IMR-90 (cell line): ENCODE results near the gene DUSP6. TPM values are rescaled to one million over a fixed set of nuclear protein-coding genes. Genes with fewer than 3 reads are reported as not detected.
A peak's percentile ranks its signal among the peaks of the same experiment; 100 is the strongest.

Source experiments
- ATAC-seq: fragments of 200-7000 bp; cut with Tn5 transposase; 2 replicates; pipeline ENCODE4 v1.9.1; 2020; ENCODE audit warnings: low read depth, mild to moderate bottlenecking, moderate library complexity
- BruUV-seq: library from RNA; stranded (reverse); fragments of 400-500 nt; replicated peaks from 2 replicates; lab custom pipeline; 2021; lab: Mats Ljungman, UMichigan
- CTCF ChIA-PET: fragments of 300-600 bp; formaldehyde crosslinking; extraction: SDS; loops from one replicate; lab custom pipeline; 2021; ENCODE audit warnings: antibody characterized with exemption; lab: Yijun Ruan, JAX
- POLR2A ChIA-PET: fragments of 300-600 bp; sonication (Branson Sonifier 250); formaldehyde crosslinking; loops from one replicate; lab custom pipeline; 2022; ENCODE audit warnings: antibody characterized with exemption; ENCODE audit not compliant: unreplicated experiment; lab: Charles Lee
- DNase-seq: peaks from one replicate; pipeline ENCODE4 v3.0.0; 2013
- H2AFZ ChIP-seq: replicated peaks from 2 replicates; pipeline ENCODE3; 2013; ENCODE audit warnings: low read length, mild to moderate bottlenecking; ENCODE audit not compliant: poor library complexity
- H2AK5ac ChIP-seq: 2 replicates; pipeline ENCODE4 v1.6.1; 2013; ENCODE audit warnings: low read depth, low read length, inconsistent platforms
- H2AK9ac ChIP-seq: replicated peaks from 2 replicates; pipeline ENCODE3; 2013; ENCODE audit warnings: mild to moderate bottlenecking, low read depth, low read length, moderate library complexity; ENCODE audit not compliant: poor library complexity
- H2BK120ac ChIP-seq: 2 replicates; pipeline ENCODE4 v1.6.1; 2013; ENCODE audit warnings: low read depth, low read length, inconsistent platforms
- H2BK15ac ChIP-seq: 3 replicates; pipeline ENCODE4 v1.6.1; 2013; ENCODE audit warnings: low read depth, low read length, inconsistent platforms
- H2BK20ac ChIP-seq: 2 replicates; pipeline ENCODE4 v1.6.1; 2013; ENCODE audit warnings: low read depth, mild to moderate bottlenecking, inconsistent platforms, low read length, moderate library complexity
- H2BK5ac ChIP-seq: 2 replicates; pipeline ENCODE4 v1.6.1; 2013; ENCODE audit warnings: mild to moderate bottlenecking, low read depth, low read length, inconsistent platforms; ENCODE audit not compliant: poor library complexity, severe bottlenecking
- H3K14ac ChIP-seq: replicated peaks from 2 replicates; pipeline ENCODE4 v1.6.1; 2013; ENCODE audit warnings: low read depth, low read length, inconsistent platforms
- H3K18ac ChIP-seq: 2 replicates; pipeline ENCODE4 v1.6.1; 2013; ENCODE audit warnings: low read depth, low read length, control low read depth
- H3K23ac ChIP-seq: 2 replicates; pipeline ENCODE4 v1.6.1; 2013; ENCODE audit warnings: low read depth, low read length, inconsistent platforms
- H3K27ac ChIP-seq: 2 replicates; pipeline ENCODE4 v1.5.1; 2013; ENCODE audit warnings: mild to moderate bottlenecking, control low read depth, low read length; ENCODE audit not compliant: insufficient read depth
- H3K27me3 ChIP-seq: 2 replicates; pipeline ENCODE4 v1.6.1; 2013; ENCODE audit warnings: low read length; ENCODE audit not compliant: control insufficient read depth, insufficient read depth
- H3K36me3 ChIP-seq: 2 replicates; pipeline ENCODE4 v1.6.1; 2013; ENCODE audit warnings: low read length, mixed read lengths; ENCODE audit not compliant: control insufficient read depth, insufficient read depth
- H3K4ac ChIP-seq: 2 replicates; pipeline ENCODE4 v1.6.1; 2013; ENCODE audit warnings: low read depth, low read length, inconsistent platforms
- H3K4me1 ChIP-seq: 2 replicates; pipeline ENCODE4 v1.6.1; 2013; ENCODE audit warnings: low read length, mixed read lengths; ENCODE audit not compliant: control insufficient read depth, insufficient read depth
- H3K4me2 ChIP-seq: 2 replicates; pipeline ENCODE4 v1.6.1; 2013; ENCODE audit warnings: low read depth, mild to moderate bottlenecking, control low read depth, low read length, moderate library complexity
- H3K4me3 ChIP-seq: 2 replicates; pipeline ENCODE4 v1.5.1; 2013; ENCODE audit warnings: low read depth, mild to moderate bottlenecking, control low read depth, low read length, moderate library complexity; ENCODE audit not compliant: insufficient read depth
- H3K56ac ChIP-seq: 2 replicates; pipeline ENCODE4 v1.6.1; 2013; ENCODE audit warnings: low read length, inconsistent platforms; ENCODE audit not compliant: insufficient read depth; ENCODE audit errors: extremely low read depth
- H3K79me1 ChIP-seq, 2 experiments: 2 replicates each; pipeline ENCODE4 v1.6.1; 2013; ENCODE audit warnings: low read length in 2 of 2, inconsistent platforms in 1 of 2, low read depth in 1 of 2
- H3K9ac ChIP-seq: 2 replicates; pipeline ENCODE4 v1.6.1; 2013; ENCODE audit warnings: low read depth, low read length, control low read depth
- H3K9me1 ChIP-seq: 2 replicates; pipeline ENCODE4 v1.6.1; 2013; ENCODE audit warnings: low read length, inconsistent platforms; ENCODE audit not compliant: insufficient read depth
- H3K9me3 ChIP-seq: 2 replicates; pipeline ENCODE4 v1.6.1; 2013; ENCODE audit warnings: low read length; ENCODE audit not compliant: control insufficient read depth, insufficient read depth
- H4K20me1 ChIP-seq: 2 replicates; pipeline ENCODE4 v1.6.1; 2013; ENCODE audit warnings: low read length, inconsistent platforms; ENCODE audit not compliant: insufficient read depth
- H4K5ac ChIP-seq: 2 replicates; pipeline ENCODE4 v1.6.1; 2013; ENCODE audit warnings: mild to moderate bottlenecking, low read depth, low read length, control low read depth
- H4K8ac ChIP-seq, 2 experiments: 2 replicates each; pipeline ENCODE4 v1.6.1; 2013; ENCODE audit warnings: low read depth in 2 of 2, low read length in 2 of 2, control low read depth in 1 of 2, inconsistent platforms in 1 of 2
- H4K91ac ChIP-seq: 2 replicates; pipeline ENCODE4 v1.6.1; 2013; ENCODE audit warnings: low read depth, low read length, inconsistent platforms; ENCODE audit not compliant: insufficient read depth
- BHLHE40 ChIP-seq: fragments of 150-350 bp; IDR thresholded peaks from 2 replicates; pipeline ENCODE4 v1.6.1; 2016; ENCODE audit warnings: mild to moderate bottlenecking, low read depth, low read length
- ELK1 ChIP-seq: fragments of 150-350 bp; IDR thresholded peaks from 2 replicates; pipeline ENCODE4 v1.6.1; 2016; ENCODE audit warnings: low read depth, mild to moderate bottlenecking, low read length, moderate library complexity, borderline replicate concordance
- NFE2L2 ChIP-seq: fragments of 150-350 bp; IDR thresholded peaks from 2 replicates; pipeline ENCODE4 v1.6.1; 2016; ENCODE audit warnings: low read depth, mild to moderate bottlenecking, low read length
- POLR2A ChIP-seq: IDR thresholded peaks from 2 replicates; pipeline ENCODE4 v1.6.1; 2012; ENCODE audit warnings: mild to moderate bottlenecking, low read depth, low read length
- RCOR1 ChIP-seq: IDR thresholded peaks from 2 replicates; pipeline ENCODE4 v1.6.1; 2012; ENCODE audit warnings: mild to moderate bottlenecking, low read length, improper control_type of control experiment; ENCODE audit not compliant: insufficient replicate concordance
- USF2 ChIP-seq: fragments of 150-350 bp; IDR thresholded peaks from 2 replicates; pipeline ENCODE4 v1.6.1; 2017; ENCODE audit warnings: mild to moderate bottlenecking, antibody characterized with exemption, low read length, low read depth
- WGBS, 2 experiments: methylation state at CpG; one replicate each; pipeline versions ENCODE4 v1.1.5 to v1.1.7; 2013; ENCODE audit warnings: missing lambda C conversion rate in 2 of 2; ENCODE audit not compliant: insufficient read length in 1 of 2; ENCODE audit errors: extremely low coverage in 2 of 2; 5-methylcytosine and 5-hydroxymethylcytosine counted together
- dilution Hi-C: fragments of 300-500 bp; cut with HindIII; formaldehyde crosslinking; loops from one replicate; pipeline ENCODE4 v1.14.3; 2018; ENCODE audit warnings: low sequenced_read_pairs; ENCODE audit not compliant: unreplicated experiment
- in situ Hi-C: fragments of 300-500 bp; cut with MboI; formaldehyde crosslinking; loops from 3 replicates; pipeline ENCODE4 v1.14.3; 2019; ENCODE audit warnings: low sequenced_read_pairs, inconsistent platforms, mixed read lengths
- intact Hi-C: fragments of 100-400 bp; cut with micrococcal nuclease; formaldehyde crosslinking; loops from 2 replicates; pipeline ENCODE4 v1.10.0; 2022
- polyA plus RNA-seq, 3 experiments: library from polyadenylated mRNA; depleted of rRNA; stranded (reverse); fragments of >200 nt; gene quantifications; 2 replicates each; pipeline ENCODE4 v1.2.3, GENCODE V29; 2012; ENCODE audit warnings: low replicate concordance in 1 of 3
- total RNA-seq: library from RNA; depleted of rRNA; stranded (reverse); fragments of >200 nt; gene quantifications from 2 replicates; pipeline ENCODE4 v1.2.3, GENCODE V29; 2012

Gene DUSP6
- total and polyA plus RNA-seq, 2 of the 4 experiments (the other 2 are of a cell fraction): 38.5 to 70.1 TPM

GRCh38 chr12:89325495-89325894, 26.8 kb downstream of the DUSP6 start:
- H2BK5ac ChIP-seq: no peak overlapping the region
- no peak overlapping the region for H3K56ac ChIP-seq
- CTCF ChIA-PET: no interaction called here
- H3K4ac ChIP-seq: no peak overlapping the region
- no peak overlapping the region for H2AFZ ChIP-seq
- H3K36me3 ChIP-seq: no peaks in the 10 kb centered on the region
- H2BK120ac ChIP-seq: no peak overlapping the region
- no peak overlapping the region for H3K4me3 ChIP-seq
- no TSS peak for BruUV-seq
- POLR2A ChIA-PET: no interaction called here
- H3K9me3 ChIP-seq: no peaks in the 10 kb centered on the region
- dilution Hi-C loops (no loop called here), intact Hi-C loops (no loop called here), in situ Hi-C loops (no loop called here)
- no peak overlapping the region for H3K27ac ChIP-seq
- no peak overlapping the region for H4K5ac ChIP-seq
- H3K14ac ChIP-seq: 0 out of 2 replicates have a peak overlapping the region, but pooled peaks have one; percentile 56
- no peaks in the 10 kb centered on the region for H4K20me1 ChIP-seq
- no peak overlapping the region for H3K9ac ChIP-seq
- H3K27me3 ChIP-seq: no peaks in the 10 kb centered on the region
- H3K9me1 ChIP-seq: no peaks in the 10 kb centered on the region
- no peak overlapping the region for H4K8ac ChIP-seq
- H2BK15ac ChIP-seq: no peak overlapping the region
- ATAC-seq: no peak
- no peak overlapping the region for H2BK20ac ChIP-seq
- no peak overlapping the region for H3K18ac ChIP-seq
- no peak overlapping the region for H3K4me2 ChIP-seq
- H4K91ac ChIP-seq: no peak overlapping the region
- TF ChIP-seq POLR2A: no peak
- no peak for TF ChIP-seq NFE2L2
- no peak for TF ChIP-seq USF2
- TF ChIP-seq ELK1: no peak
- TF ChIP-seq RCOR1: no peak
- TF ChIP-seq BHLHE40: no peak
- H2AK5ac ChIP-seq: no peak overlapping the region
- no peak overlapping the region for H3K23ac ChIP-seq
- no peaks in the 10 kb centered on the region for H3K4me1 ChIP-seq
- WGBS, 2 experiments: 75% methylated on average over 1 of the region's 3 CpGs; no CpG with 5 or more reads in 1 of the 2 experiments
- no peaks in the 10 kb centered on the region for H3K79me1 ChIP-seq
- DNase-seq: no peak
- H2AK9ac ChIP-seq: no peak overlapping the region
